ENCODE results near the gene RNF152. TPM values are rescaled to one million over a fixed set of nuclear protein-coding genes. Genes with fewer than 3 reads are reported as not detected.

RNF152 gene
- total and polyA plus RNA-seq, 2 donors (not counting 3 experiments of a cell fraction or from before 2014, with no cell fraction given): 20.8 to 27.5 TPM

GRCh38 chr18:61797696-61798590 is 94.9 kb downstream of the RNF152 start:
- dilution Hi-C loops (cut with MboI; ENCODE audit: extremely low pct_ligation_motif_present, low sequenced_read_pairs): no loop called here
- no peak overlapping the region for H3K4me2 ChIP-seq (ENCODE audit: insufficient read depth, low read length)
- intact Hi-C loops (cut with micrococcal nuclease): no loop called here
- no peak overlapping the region for H2AFZ ChIP-seq (ENCODE audit: low read depth, low read length)
- TF ChIP-seq JUN (IDR thresholded peaks at IDR 0.05; ENCODE audit: borderline replicate concordance, insufficient read depth, insufficient read length, low read depth) (no peak), GATA2 (IDR thresholded peaks at IDR 0.05; ENCODE audit: insufficient read depth, insufficient read length, low read depth, low read length) (no peak), POLR2AphosphoS5 (IDR thresholded peaks at IDR 0.05; ENCODE audit: insufficient read depth, low read depth, low read length) (no peak), FOS (IDR thresholded peaks at IDR 0.05; ENCODE audit: borderline replicate concordance, insufficient read depth, low read length) (no peak)
- no peaks in the 10 kb centered on the region for H3K36me3 ChIP-seq (ENCODE audit: control insufficient read depth in 2 of 2, extremely low read depth in 1 of 2, insufficient read depth in 2 of 2, low read length in 2 of 2)
- H3K9ac ChIP-seq (replicated peaks; ENCODE audit: extremely low read depth, insufficient read depth, low read length): no peak overlapping the region
- no peaks in the 10 kb centered on the region for H4K20me1 ChIP-seq (replicated peaks; ENCODE audit: control insufficient read depth, extremely low read depth, insufficient read depth, low read length)
- CTCF ChIA-PET: interaction anchor here (0.7 kb wide), 1 partner anchor 33 kb away, joined by 3 read pairs; no protein-coding TSS in a partner anchor
- no peak overlapping the region for H3K27ac ChIP-seq (ENCODE audit: insufficient read depth, low read depth, low read length)
- POLR2A ChIA-PET: no interaction called here
- no peaks in the 10 kb centered on the region for H3K27me3 ChIP-seq (ENCODE audit: control insufficient read depth in 2 of 2, insufficient read depth in 2 of 2, low read length in 2 of 2)
- no peaks in the 10 kb centered on the region for H3K9me1 ChIP-seq (replicated peaks; ENCODE audit: control insufficient read depth, extremely low read depth, insufficient read depth, low read length)
- H3K4me3 ChIP-seq (replicated peaks in 1 of 3; ENCODE audit: insufficient read depth in 1 of 3, low read depth in 1 of 3, low read length in 3 of 3): no peak overlapping the region
- no TSS peak for BruUV-seq (replicated peaks)
- H3K9me3 ChIP-seq (replicated peaks; ENCODE audit: control insufficient read depth, insufficient read depth, low read length): no peaks in the 10 kb centered on the region
- no peaks in the 10 kb centered on the region for H3K79me2 ChIP-seq (ENCODE audit: control insufficient read depth, insufficient read depth, low read length)
- FAIRE-seq (no peak), DNase-seq (ENCODE audit: low read depth, low spot score) (no peak)
- no peaks in the 10 kb centered on the region for H3K4me1 ChIP-seq (ENCODE audit: control insufficient read depth, extremely low read depth, insufficient read depth, low read length)

DNA sequence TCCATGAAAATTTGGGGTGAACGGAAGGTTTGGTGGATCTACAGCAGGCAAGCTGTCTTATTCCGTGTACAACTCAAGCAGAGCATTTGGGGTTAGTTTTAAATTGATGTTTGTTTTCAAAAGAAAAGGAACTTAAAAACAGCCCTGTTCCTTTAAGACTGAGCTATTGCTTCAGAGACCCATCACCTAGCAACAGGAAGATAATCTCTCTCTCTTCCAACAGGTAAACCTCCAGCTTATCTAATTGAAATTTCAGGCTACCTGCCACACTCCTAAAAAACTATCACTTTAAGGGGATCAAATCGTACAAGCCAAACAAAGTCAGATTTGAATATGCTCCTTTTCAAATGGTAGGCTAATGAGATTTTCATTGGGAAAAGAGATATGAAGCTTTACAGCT is 101.8 kb downstream of the RNF152 start:
- ChIA-PET POLR2A (interaction anchor here (0.6 kb wide), 1 partner anchor 271 kb away, joined by 4 read pairs; no protein-coding TSS in a partner anchor), CTCF (interaction anchor here (0.8 kb wide), 1 partner anchor 17 kb away, joined by 3 read pairs; no protein-coding TSS in a partner anchor)
- no peaks in the 10 kb centered on the region for H3K4me1 ChIP-seq (ENCODE audit: control insufficient read depth, extremely low read depth, insufficient read depth, low read length)
- FAIRE-seq (peak; percentile 67), DNase-seq (ENCODE audit: low read depth, low spot score) (no peak)
- H3K27ac ChIP-seq (ENCODE audit: insufficient read depth, low read depth, low read length): no peak overlapping the region
- dilution Hi-C loops (cut with MboI; ENCODE audit: extremely low pct_ligation_motif_present, low sequenced_read_pairs) (no loop called here), intact Hi-C loops (cut with micrococcal nuclease) (no loop called here)
- H3K4me3 ChIP-seq (replicated peaks in 1 of 3; ENCODE audit: insufficient read depth in 1 of 3, low read depth in 1 of 3, low read length in 3 of 3): no peak overlapping the region
- H3K36me3 ChIP-seq (ENCODE audit: control insufficient read depth in 2 of 2, extremely low read depth in 1 of 2, insufficient read depth in 2 of 2, low read length in 2 of 2): no peaks in the 10 kb centered on the region
- no peaks in the 10 kb centered on the region for H3K27me3 ChIP-seq (ENCODE audit: control insufficient read depth in 2 of 2, insufficient read depth in 2 of 2, low read length in 2 of 2)
- H2AFZ ChIP-seq (ENCODE audit: low read depth, low read length): no peak overlapping the region
- H3K79me2 ChIP-seq (ENCODE audit: control insufficient read depth, insufficient read depth, low read length): no peaks in the 10 kb centered on the region
- no peak overlapping the region for H3K4me2 ChIP-seq (ENCODE audit: insufficient read depth, low read length)
- no TSS peak for BruUV-seq (replicated peaks)
- no peaks in the 10 kb centered on the region for H3K9me1 ChIP-seq (replicated peaks; ENCODE audit: control insufficient read depth, extremely low read depth, insufficient read depth, low read length)
- TF ChIP-seq, protein P1, sequence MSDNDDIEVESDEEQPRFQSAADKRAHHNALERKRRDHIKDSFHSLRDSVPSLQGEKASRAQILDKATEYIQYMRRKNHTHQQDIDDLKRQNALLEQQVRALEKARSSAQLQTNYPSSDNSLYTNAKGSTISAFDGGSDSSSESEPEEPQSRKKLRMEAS (IDR thresholded peaks at IDR 0.05; ENCODE audit: insufficient read depth, insufficient read length): no peak
- no peak for TF ChIP-seq POLR2AphosphoS5 (IDR thresholded peaks at IDR 0.05; ENCODE audit: insufficient read depth, low read depth, low read length)
- no peak for TF ChIP-seq EZH2 (IDR thresholded peaks at IDR 0.05; ENCODE audit: borderline replicate concordance, low read depth, low read length, severe bottlenecking)
- no peak for TF ChIP-seq POLR2A (IDR thresholded peaks at IDR 0.05; ENCODE audit: low read depth, low read length)
- TF ChIP-seq JUN (IDR thresholded peaks at IDR 0.05; ENCODE audit: borderline replicate concordance, insufficient read depth, insufficient read length, low read depth): no peak
- TF ChIP-seq MYC (IDR thresholded peaks at IDR 0.05; ENCODE audit: low read depth, low read length): no peak
- no peak for TF ChIP-seq GATA2 (IDR thresholded peaks at IDR 0.05; ENCODE audit: insufficient read depth, insufficient read length, low read depth, low read length)
- no peak for TF ChIP-seq FOS (IDR thresholded peaks at IDR 0.05; ENCODE audit: borderline replicate concordance, insufficient read depth, low read length)
- no peak for TF ChIP-seq CTCF (IDR thresholded peaks at IDR 0.05; ENCODE audit: extremely low read depth in 1 of 2, insufficient read depth in 1 of 2, low read depth in 1 of 2, low read length in 2 of 2)
- H3K9ac ChIP-seq (replicated peaks; ENCODE audit: extremely low read depth, insufficient read depth, low read length): no peak overlapping the region
- no peaks in the 10 kb centered on the region for H3K9me3 ChIP-seq (replicated peaks; ENCODE audit: control insufficient read depth, insufficient read depth, low read length)
- H4K20me1 ChIP-seq (replicated peaks; ENCODE audit: control insufficient read depth, extremely low read depth, insufficient read depth, low read length): no peaks in the 10 kb centered on the region
